NT2/D1 (cell line): ENCODE measurements around the gene C11orf24.

Source experiments
- SUZ12 ChIP-seq: IDR thresholded peaks from 2 replicates; pipeline ENCODE4 v1.6.1; 2011; ENCODE audit not compliant: insufficient read length, insufficient read depth; ENCODE audit errors: extremely low read depth
- YY1 ChIP-seq: IDR thresholded peaks from 2 replicates; pipeline ENCODE4 v1.6.1; 2011; ENCODE audit not compliant: insufficient read length, insufficient read depth

- TF ChIP-seq SUZ12 (no peak), YY1 (no peak)
Measured at GRCh38 chr11:68311160-68312116, 39.7 kb upstream of the C11orf24 start.
